Thoracic aorta (tissue), 2 donors: Measurements from ENCODE around the gene PIP. TPM values are rescaled to one million over a fixed set of nuclear protein-coding genes. Genes with fewer than 3 reads are reported as not detected.
"Not testable (repeated sequence)": the region's sequence is repeated elsewhere in the genome, so short reads cannot be mapped to it uniquely, and the experiment has no call there.

Experiments used
- ATAC-seq: fragments of 150-250 bp; one replicate; pipeline ENCODE4 v1.8.0; 2017; ENCODE audit warnings: low read depth; ENCODE audit not compliant: insufficient number of reproducible peaks, low FRiP score
- DNase-seq: peaks from one replicate; pipeline ENCODE4 v3.0.0-alpha.2; 2020; ENCODE audit warnings: low spot score
- H3K27ac ChIP-seq, 2 donors: fragments of 200-600 bp; sonication (generic); 1 replicate in 1 of 2; 2 replicates in 1 of 2; pipeline ENCODE4 v1.5.1; 2016; ENCODE audit warnings: mild to moderate bottlenecking in 2 of 2, moderate library complexity in 2 of 2
- H3K27me3 ChIP-seq: fragments of 200-600 bp; sonication (generic); replicated peaks from 2 replicates; pipeline ENCODE4 v1.6.0; 2016; ENCODE audit warnings: mild to moderate bottlenecking; ENCODE audit not compliant: insufficient read depth
- H3K36me3 ChIP-seq: fragments of 200-600 bp; sonication (generic); one replicate; pipeline ENCODE4 v1.5.1; 2016
- H3K4me1 ChIP-seq, 2 donors: fragments of 200-600 bp; sonication (generic); 1 replicate in 1 of 2; 2 replicates in 1 of 2; pipeline versions ENCODE4 v1.5.1 to v1.6.0; 2016; ENCODE audit warnings: low read depth in 2 of 2, mild to moderate bottlenecking in 1 of 2; ENCODE audit not compliant: control insufficient read depth in 1 of 2
- H3K4me3 ChIP-seq: fragments of 200-600 bp; sonication (generic); 2 replicates; pipeline ENCODE4 v1.5.1; 2016; ENCODE audit warnings: mild to moderate bottlenecking
- H3K9me3 ChIP-seq: fragments of 200-600 bp; sonication (generic); 2 replicates; pipeline ENCODE4 v1.5.1; 2016
- CTCF ChIP-seq: fragments of 200-600 bp; sonication (generic); IDR thresholded peaks from one replicate; pipeline ENCODE4 v1.5.1; 2019; ENCODE audit warnings: antibody characterized with exemption
- total RNA-seq, 2 donors: library from RNA; depleted of rRNA; stranded (reverse); fragments of >200 nt; gene quantifications; one replicate each; pipeline versions ENCODE4 v1.1.0 to v1.2.3, GENCODE V29; 2016

Gene PIP
- total RNA-seq, 2 donors from 2014 or later, result 1.1 TPM; not detected in 1

DNA sequence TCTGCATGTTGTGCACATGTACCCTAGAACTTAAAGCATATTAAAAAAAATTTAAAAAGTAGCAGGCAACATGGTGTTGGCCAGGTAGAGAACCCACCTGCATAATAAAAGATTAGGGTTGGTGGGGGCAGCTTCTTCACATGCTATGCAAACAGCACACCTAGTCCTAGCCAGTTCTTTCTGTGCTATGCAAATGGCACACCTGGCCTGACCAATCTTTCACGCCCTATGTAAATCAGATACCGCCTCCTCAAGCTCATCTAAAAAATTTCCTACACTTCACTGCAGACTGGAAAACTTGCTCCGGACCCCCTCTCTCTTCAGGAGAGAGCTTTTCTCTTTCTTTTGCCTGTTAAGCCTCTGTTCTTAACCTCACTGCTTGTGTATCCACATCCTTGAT is 14.5 kb upstream of the PIP start:
- H3K9me3 ChIP-seq, result peaks cover 9% of the 10 kb centered on the region
- no peak overlapping the region for H3K27ac ChIP-seq
- DNase-seq (no peak), ATAC-seq (no peak)
- H3K4me3 ChIP-seq, result no peak overlapping the region
- no peaks in the 10 kb centered on the region for H3K36me3 ChIP-seq
- no peaks in the 10 kb centered on the region for H3K4me1 ChIP-seq
- no peaks in the 10 kb centered on the region for H3K27me3 ChIP-seq
- TF ChIP-seq CTCF, result no peak

- no peak overlapping the region for H3K27ac ChIP-seq
- H3K36me3 ChIP-seq, result no peaks in the 10 kb centered on the region
- no peak overlapping the region for H3K4me3 ChIP-seq
- no peak for TF ChIP-seq CTCF
- peaks cover 3% of the 10 kb centered on the region for H3K9me3 ChIP-seq
- H3K27me3 ChIP-seq, result no peaks in the 10 kb centered on the region
- ATAC-seq (no peak), DNase-seq (no peak)
- H3K4me1 ChIP-seq, result no peaks in the 10 kb centered on the region
These were observed 11.0 kb upstream of the PIP start for GRCh38 chr7:143120691-143121405.

DNA sequence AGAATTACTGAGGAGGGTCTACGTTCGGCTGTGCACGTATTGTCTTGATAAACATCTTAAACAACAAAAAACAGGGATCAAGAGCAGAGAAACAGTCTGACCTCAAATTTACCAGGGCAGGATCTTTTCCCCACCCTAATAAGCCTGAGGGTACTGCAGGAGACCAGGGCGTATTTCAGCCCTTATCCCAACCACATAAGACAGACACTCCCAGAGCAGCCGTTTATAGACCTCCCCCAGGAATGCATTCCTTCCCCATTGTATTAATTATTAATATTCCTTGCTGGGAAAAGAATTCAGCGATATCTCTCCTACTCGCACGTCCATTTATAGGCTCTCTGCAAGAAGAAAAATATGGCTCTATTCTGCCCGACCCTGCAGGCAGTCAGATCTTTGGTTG is 8.6 kb upstream of the PIP start:
- not testable (repeated sequence) for H3K4me1 ChIP-seq, H3K27ac ChIP-seq, DNase-seq, H3K9me3 ChIP-seq, H3K4me3 ChIP-seq, H3K27me3 ChIP-seq, ATAC-seq, H3K36me3 ChIP-seq

GRCh38 chr7:143126146-143126545 is 5.7 kb upstream of the PIP start:
- Histone ChIP-seq H3K27me3 (no peaks in the 10 kb centered on the region), H3K36me3 (no peaks in the 10 kb centered on the region), H3K4me3 (no peak overlapping the region), H3K4me1 (no peaks in the 10 kb centered on the region), H3K9me3 (peaks cover 3% of the 10 kb centered on the region), H3K27ac (no peak overlapping the region)
- ATAC-seq (no peak), DNase-seq (no peak)
- TF ChIP-seq CTCF, result no peak

- Histone ChIP-seq H3K9me3 (no peaks in the 10 kb centered on the region), H3K27me3 (no peaks in the 10 kb centered on the region), H3K4me1 (no peaks in the 10 kb centered on the region), H3K36me3 (no peaks in the 10 kb centered on the region), H3K27ac (no peak overlapping the region), H3K4me3 (no peak overlapping the region)
- DNase-seq, result no peak
- ATAC-seq, result no peak
- TF ChIP-seq CTCF, result no peak
These were observed 2.8 kb upstream of the PIP start for GRCh38 chr7:143129051-143129450.

GRCh38 chr7:143129477-143129876 is 2.4 kb upstream of the PIP start:
- Histone ChIP-seq H3K4me1 (no peaks in the 10 kb centered on the region), H3K4me3 (no peak overlapping the region), H3K36me3 (no peaks in the 10 kb centered on the region), H3K27ac (no peak overlapping the region), H3K27me3 (no peaks in the 10 kb centered on the region), H3K9me3 (no peaks in the 10 kb centered on the region)
- TF ChIP-seq CTCF, result no peak
- DNase-seq, result no peak
- no peak for ATAC-seq
